GM21528 (cell line): ENCODE data around the gene LEMD1.
"Not testable (repeated sequence)": the region's sequence is repeated elsewhere in the genome, so short reads cannot be mapped to it uniquely, and the experiment has no call there.

Experiments
- ATAC-seq: cut with Tn5 transposase; IDR thresholded peaks from one replicate; pipeline ENCODE4 v1.9.1; 2021; ENCODE audit warnings: mild to moderate bottlenecking, moderate library complexity; ENCODE audit not compliant: unreplicated experiment, low FRiP score

Gene LEMD1

GRCh38 chr1:205387845-205388244 is 34.0 kb downstream of the LEMD1 start:
- no peak for ATAC-seq

DNA sequence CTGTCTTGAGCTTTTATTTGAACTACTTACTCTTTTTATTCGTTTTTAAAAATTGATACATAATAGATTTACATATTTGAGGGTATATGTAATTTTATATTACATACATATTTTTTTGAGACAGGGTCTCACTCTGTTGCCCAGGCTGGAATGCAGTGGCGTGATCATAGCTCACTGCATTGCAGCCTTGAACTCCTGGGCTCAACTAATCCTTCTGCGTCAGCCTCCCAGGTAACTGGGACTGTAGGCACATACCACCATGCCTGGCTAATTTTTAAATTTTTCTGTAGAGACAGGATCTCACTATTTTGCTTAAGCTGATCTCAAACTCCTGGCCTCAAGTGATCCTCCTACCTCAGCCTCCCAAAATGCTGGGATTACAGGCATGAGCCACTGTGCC is 38.9 kb downstream of the LEMD1 start:
- ATAC-seq, result not testable (repeated sequence)

DNA sequence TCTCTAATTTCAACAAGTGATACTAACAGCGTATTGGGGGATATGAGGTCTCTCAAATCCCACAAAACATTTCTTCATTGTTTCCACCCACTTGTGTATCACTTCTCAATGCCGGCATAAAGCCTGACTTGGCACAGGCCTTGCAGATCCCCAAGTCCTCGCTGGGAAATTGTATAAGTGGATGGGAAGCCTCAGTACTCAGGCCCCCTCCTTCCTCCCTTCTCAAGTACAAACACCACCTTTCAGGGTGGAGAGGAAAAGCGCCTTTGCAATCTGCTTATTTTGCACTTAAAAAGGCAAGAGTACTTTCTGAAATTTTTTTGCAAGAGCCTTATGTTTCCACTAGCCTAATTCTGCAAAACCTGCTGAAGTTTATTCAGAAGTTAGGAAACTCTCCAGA is 39.3 kb downstream of the LEMD1 start:
- no peak for ATAC-seq

GRCh38 chr1:205381305-205381704 is 40.6 kb downstream of the LEMD1 start:
- no peak for ATAC-seq

- no peak for ATAC-seq
Observed at GRCh38 chr1:205380882-205381281, 41.0 kb downstream of the LEMD1 start.

GRCh38 chr1:205379056-205379455 is 42.8 kb downstream of the LEMD1 start:
- no peak for ATAC-seq

GRCh38 chr1:205377355-205377754 is 44.5 kb downstream of the LEMD1 start:
- ATAC-seq, result no peak

GRCh38 chr1:205376739-205377138 is 45.1 kb downstream of the LEMD1 start:
- no peak for ATAC-seq

DNA sequence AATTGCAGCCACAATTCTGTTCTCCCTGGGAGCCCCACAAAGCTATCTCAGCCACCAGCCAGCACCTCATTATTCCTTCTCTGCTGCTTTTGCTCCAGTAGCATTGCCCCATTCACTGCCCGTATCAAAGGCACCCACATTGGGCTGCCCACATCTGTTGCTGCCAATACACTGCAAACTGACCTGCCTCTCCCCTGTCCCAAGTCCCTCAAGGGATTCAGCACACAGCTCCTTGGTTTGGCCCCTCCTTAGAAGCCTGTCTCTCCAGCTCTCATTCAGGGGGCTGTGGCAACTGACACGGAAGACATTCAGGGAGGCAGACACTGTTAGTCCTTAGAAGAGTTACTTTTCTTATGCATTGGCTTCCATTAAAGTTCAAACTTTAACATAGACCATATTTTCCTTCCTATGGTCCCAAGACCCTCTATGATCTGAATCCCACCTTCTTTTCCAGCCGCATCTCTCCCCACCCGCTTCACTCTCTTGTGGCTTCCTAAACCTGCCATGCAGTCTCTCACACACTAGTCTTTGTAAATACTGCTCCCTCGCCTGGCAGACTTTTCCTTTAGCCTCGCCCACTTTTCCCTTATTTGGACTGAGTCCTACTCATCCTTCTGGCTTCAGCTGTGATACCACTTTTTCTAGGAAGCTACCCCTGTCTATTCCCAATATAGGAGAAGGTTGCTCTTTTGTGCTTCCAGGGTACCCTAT is 45.9 kb downstream of the LEMD1 start:
- ATAC-seq, result no peak

- no peak for ATAC-seq
Observed at GRCh38 chr1:205374210-205375078, 47.4 kb downstream of the LEMD1 start.

GRCh38 chr1:205373798-205374175 is 48.1 kb downstream of the LEMD1 start:
- no peak for ATAC-seq

DNA sequence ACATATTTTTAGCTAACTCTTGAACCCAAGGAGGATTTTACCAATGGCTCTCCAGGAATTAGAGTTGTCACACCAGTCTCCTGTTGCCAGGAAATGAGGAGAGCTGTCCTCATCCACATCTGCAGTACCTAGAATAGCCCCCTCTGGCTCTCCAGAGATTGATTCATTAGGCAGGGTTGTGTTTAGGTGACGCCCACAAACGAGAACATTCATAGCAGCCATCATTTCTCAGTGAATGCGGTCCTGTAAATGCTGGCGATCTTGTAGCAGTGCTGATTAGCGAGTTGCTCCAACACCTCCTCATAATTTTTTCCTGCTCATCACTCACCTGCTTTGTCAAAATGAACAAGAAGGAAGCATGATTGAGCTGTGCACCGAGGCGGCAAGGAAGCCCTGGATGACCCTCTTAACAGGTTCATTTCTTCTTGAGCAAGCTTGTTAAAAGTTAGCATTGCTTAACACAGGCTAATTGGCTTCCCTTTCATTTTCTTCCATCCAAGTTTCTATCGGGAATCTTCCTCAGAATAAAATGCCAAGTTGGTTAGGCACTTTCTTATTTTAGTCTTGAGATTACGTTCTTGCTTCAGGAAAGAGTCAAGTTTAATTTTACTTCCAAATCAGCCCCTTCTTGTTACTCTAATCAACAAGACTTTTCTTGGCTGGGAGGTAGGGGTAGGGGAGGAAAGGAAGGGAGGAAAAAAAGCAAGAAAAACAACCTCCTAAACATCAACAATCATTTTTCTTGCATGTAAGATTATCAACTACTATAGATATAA is 48.6 kb downstream of the LEMD1 start:
- ATAC-seq, result no peak

- no peak for ATAC-seq
Observed at GRCh38 chr1:205371871-205372660, 49.8 kb downstream of the LEMD1 start.

GRCh38 chr1:205370780-205371179 is 51.1 kb downstream of the LEMD1 start:
- ATAC-seq, result no peak

GRCh38 chr1:205369701-205370123 is 52.1 kb downstream of the LEMD1 start:
- no peak for ATAC-seq

- ATAC-seq, result no peak
Observed at GRCh38 chr1:205368478-205368877, 53.4 kb downstream of the LEMD1 start.

GRCh38 chr1:205365945-205366463 is 55.9 kb downstream of the LEMD1 start:
- ATAC-seq, result no peak

GRCh38 chr1:205365086-205365485 is 56.8 kb downstream of the LEMD1 start:
- ATAC-seq, result not testable (repeated sequence)

- no peak for ATAC-seq
Observed at GRCh38 chr1:205360891-205361290, 61.0 kb downstream of the LEMD1 start.
